Adrenal gland (tissue), 5 donors: Measurements from ENCODE around the gene CLEC10A.

Experiments
- POLR2A ChIP-seq, 2 donors: fragments of 450-650 bp; IDR thresholded peaks; one replicate each; pipeline ENCODE4 v1.6.1; 2017; ENCODE audit warnings: antibody characterized with exemption in 2 of 2, mild to moderate bottlenecking in 2 of 2, moderate library complexity in 1 of 2
- TF ChIP-seq, protein P1 (sequence below), 6 experiments: fragments of 450-650 bp in 4 of 6; fragments of 200-600 bp in 2 of 6; sonication (generic) in 1 of 6; IDR thresholded peaks; 1 replicate in 5 of 6; 2 replicates in 1 of 6; pipeline versions ENCODE4 v1.5.1 to v1.8.0; 2016 to 2021; ENCODE audit warnings: antibody characterized with exemption in 6 of 6, mild to moderate bottlenecking in 2 of 6, moderate library complexity in 1 of 6
- donor health status: DM: no; HTN: no; CAD: no.

DNA sequence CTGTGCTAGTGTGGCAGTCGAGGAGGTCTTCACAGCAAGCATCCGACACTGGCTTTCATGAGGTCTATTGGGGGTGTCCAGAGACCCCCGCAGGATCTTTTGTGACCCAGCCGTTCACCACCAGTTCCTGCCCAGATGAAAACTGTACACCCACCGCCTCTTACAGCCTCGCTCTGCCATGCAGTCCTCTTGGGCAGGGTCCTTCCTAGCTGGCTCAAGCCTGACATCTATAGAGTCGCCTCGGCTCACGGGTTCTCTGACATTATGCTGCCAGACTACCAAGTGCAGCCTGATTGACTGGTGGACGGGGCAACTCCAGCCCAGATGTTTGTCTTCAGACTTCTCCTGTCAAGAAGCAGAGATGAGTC, 14.6 kb upstream of the CLEC10A start:
- TF ChIP-seq, protein P1, sequence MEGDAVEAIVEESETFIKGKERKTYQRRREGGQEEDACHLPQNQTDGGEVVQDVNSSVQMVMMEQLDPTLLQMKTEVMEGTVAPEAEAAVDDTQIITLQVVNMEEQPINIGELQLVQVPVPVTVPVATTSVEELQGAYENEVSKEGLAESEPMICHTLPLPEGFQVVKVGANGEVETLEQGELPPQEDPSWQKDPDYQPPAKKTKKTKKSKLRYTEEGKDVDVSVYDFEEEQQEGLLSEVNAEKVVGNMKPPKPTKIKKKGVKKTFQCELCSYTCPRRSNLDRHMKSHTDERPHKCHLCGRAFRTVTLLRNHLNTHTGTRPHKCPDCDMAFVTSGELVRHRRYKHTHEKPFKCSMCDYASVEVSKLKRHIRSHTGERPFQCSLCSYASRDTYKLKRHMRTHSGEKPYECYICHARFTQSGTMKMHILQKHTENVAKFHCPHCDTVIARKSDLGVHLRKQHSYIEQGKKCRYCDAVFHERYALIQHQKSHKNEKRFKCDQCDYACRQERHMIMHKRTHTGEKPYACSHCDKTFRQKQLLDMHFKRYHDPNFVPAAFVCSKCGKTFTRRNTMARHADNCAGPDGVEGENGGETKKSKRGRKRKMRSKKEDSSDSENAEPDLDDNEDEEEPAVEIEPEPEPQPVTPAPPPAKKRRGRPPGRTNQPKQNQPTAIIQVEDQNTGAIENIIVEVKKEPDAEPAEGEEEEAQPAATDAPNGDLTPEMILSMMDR (IDR thresholded peaks at IDR 0.05), result no peak
- no peak for TF ChIP-seq POLR2A (IDR thresholded peaks at IDR 0.05)
